Measurements from ENCODE around the gene CTTN. TPM values are rescaled to one million over a fixed set of nuclear protein-coding genes. Genes with fewer than 3 reads are reported as not detected.

CTTN gene
- total RNA-seq, 4 donors from 2014 or later: 179 to 458 (median 200) TPM

DNA sequence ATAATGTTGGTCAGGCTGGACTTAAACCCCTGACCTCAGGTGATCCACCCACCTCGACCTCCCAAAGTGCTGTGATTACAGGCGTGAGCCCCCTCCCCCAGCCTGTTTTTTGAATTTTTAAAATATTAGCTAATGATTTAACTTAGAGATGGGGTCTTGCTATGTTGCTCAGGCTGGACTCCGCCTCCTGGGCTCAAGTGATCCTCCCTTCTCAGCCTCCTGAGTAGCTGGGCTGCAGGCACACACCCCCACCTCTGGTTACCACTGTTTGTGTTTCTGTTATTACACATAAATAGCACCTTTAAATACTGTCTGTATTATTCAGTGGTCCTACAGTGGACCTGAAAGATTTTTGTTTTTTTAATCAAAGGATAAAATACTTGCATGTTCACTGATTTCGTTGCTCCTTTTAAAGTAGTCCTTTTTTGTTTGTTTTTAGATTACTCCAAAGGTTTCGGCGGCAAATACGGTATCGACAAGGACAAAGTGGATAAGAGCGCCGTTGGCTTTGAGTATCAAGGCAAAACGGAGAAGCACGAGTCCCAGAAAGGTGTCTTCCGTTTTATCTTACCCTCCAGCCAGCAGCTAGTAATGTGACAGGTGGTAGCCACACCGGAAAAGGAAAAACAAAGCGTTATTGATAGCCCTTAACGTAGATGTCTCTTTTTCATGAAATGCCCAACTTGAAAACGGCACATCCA lies 21.1 kb downstream of the CTTN start:
- Histone ChIP-seq H3K4me3 (no peak overlapping the region), H3K4me1 (peaks cover 6% of the 10 kb centered on the region), H3K27ac (no peak overlapping the region), H3K27me3 (no peaks in the 10 kb centered on the region), H3K9me3 (no peaks in the 10 kb centered on the region), H3K36me3 (peaks cover 100% of the 10 kb centered on the region)
- TF ChIP-seq, protein P1, sequence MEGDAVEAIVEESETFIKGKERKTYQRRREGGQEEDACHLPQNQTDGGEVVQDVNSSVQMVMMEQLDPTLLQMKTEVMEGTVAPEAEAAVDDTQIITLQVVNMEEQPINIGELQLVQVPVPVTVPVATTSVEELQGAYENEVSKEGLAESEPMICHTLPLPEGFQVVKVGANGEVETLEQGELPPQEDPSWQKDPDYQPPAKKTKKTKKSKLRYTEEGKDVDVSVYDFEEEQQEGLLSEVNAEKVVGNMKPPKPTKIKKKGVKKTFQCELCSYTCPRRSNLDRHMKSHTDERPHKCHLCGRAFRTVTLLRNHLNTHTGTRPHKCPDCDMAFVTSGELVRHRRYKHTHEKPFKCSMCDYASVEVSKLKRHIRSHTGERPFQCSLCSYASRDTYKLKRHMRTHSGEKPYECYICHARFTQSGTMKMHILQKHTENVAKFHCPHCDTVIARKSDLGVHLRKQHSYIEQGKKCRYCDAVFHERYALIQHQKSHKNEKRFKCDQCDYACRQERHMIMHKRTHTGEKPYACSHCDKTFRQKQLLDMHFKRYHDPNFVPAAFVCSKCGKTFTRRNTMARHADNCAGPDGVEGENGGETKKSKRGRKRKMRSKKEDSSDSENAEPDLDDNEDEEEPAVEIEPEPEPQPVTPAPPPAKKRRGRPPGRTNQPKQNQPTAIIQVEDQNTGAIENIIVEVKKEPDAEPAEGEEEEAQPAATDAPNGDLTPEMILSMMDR (IDR thresholded peaks at IDR 0.05): no peak
- no peak for TF ChIP-seq POLR2AphosphoS5 (IDR thresholded peaks at IDR 0.05)
- no peak for TF ChIP-seq POLR2A (IDR thresholded peaks at IDR 0.05)
- TF ChIP-seq EP300 (IDR thresholded peaks at IDR 0.05): no peak
- WGBS: 95% methylated on average over 17 of the region's 17 CpGs
- no peak for DNase-seq (ENCODE audit: low spot score in 2 of 2)

DNA sequence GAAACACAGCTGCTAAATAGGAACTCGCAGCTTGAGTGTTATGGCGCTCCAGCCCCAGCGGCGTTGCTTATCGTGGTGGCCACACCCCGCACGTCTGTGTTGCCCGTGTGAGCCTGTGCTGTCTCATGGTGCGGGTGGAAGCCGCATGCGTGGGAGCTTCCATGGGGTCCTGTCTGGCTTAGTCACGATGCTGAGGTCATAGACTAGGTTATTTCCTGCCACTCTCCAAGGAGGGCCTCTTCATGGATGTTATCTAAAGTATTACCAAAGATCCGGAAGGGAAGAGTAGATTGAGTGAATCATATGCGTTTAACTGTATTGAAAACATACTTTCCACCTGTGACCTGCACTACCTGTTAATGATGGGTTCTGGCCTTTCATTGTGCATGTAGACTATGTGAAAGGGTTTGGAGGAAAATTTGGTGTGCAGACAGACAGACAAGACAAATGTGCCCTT lies 21.7 kb downstream of the CTTN start:
- H3K4me1 ChIP-seq: peaks cover 5% of the 10 kb centered on the region
- 91% methylated on average over 14 of the region's 14 CpGs for WGBS
- no peaks in the 10 kb centered on the region for H3K27me3 ChIP-seq
- H3K27ac ChIP-seq: no peak overlapping the region
- DNase-seq (ENCODE audit: low spot score in 2 of 2): no peak
- TF ChIP-seq POLR2A (IDR thresholded peaks at IDR 0.05): no peak
- peaks cover 100% of the 10 kb centered on the region for H3K36me3 ChIP-seq
- H3K4me3 ChIP-seq: no peak overlapping the region
- H3K9me3 ChIP-seq: no peaks in the 10 kb centered on the region

DNA sequence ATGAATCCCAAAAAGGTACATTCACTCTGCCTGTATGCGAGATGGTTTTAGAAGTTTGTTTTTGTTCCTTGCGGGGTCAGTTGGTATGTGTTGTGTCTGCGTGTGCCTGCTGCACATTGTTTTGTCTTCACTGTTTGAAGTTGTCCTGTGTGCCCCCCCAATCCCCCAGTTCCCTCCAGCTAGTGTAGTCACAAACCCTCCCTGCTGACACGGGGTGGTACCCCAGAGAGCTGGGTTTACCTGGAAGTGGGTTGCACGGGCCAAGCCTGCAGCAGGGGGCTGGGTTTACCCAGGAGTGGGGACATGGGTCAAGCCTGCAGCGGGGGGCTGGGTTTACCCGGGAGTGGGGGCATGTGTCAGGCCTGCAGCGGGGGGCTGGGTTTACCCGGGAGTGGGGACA lies 22.2 kb downstream of the CTTN start:
- peaks cover 100% of the 10 kb centered on the region for H3K36me3 ChIP-seq
- no peak overlapping the region for H3K4me3 ChIP-seq
- H3K27ac ChIP-seq: no peak overlapping the region
- peaks cover under 1% of the 10 kb centered on the region for H3K4me1 ChIP-seq
- TF ChIP-seq POLR2AphosphoS5 (IDR thresholded peaks at IDR 0.05): no peak
- no peak for TF ChIP-seq EP300 (IDR thresholded peaks at IDR 0.05)
- TF ChIP-seq POLR2A (IDR thresholded peaks at IDR 0.05): no peak
- TF ChIP-seq, protein P1 (IDR thresholded peaks at IDR 0.05): no peak
- H3K27me3 ChIP-seq: no peaks in the 10 kb centered on the region
- no peaks in the 10 kb centered on the region for H3K9me3 ChIP-seq
- no peak for DNase-seq (ENCODE audit: low spot score in 2 of 2)
- WGBS: 100% methylated on average over 7 of the region's 9 CpGs

DNA sequence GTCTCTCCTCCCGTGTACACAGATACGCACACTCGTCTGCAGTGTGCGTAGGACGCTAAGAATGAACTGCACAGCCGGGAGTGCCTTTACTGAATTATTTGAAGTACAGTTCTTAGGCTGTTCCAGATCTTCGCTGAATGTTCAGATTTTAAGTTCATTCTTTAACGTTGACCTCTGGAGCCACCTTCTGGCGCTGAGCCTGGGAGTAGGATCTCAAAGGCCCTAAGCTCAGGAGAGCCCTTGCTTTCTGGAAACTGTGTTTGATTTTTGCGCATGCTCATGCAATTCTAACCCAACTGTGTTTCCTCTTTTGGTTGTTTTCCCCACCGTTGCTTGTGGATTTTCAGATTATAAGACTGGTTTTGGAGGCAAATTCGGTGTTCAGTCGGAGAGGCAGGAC lies 22.8 kb downstream of the CTTN start:
- H3K27ac ChIP-seq: no peak overlapping the region
- H3K9me3 ChIP-seq: no peaks in the 10 kb centered on the region
- peaks cover 100% of the 10 kb centered on the region for H3K36me3 ChIP-seq
- no peak for DNase-seq (ENCODE audit: low spot score in 2 of 2)
- no peaks in the 10 kb centered on the region for H3K27me3 ChIP-seq
- TF ChIP-seq POLR2AphosphoS5 (IDR thresholded peaks at IDR 0.05) (no peak), EP300 (IDR thresholded peaks at IDR 0.05) (no peak), POLR2A (IDR thresholded peaks at IDR 0.05) (no peak)
- TF ChIP-seq, protein P1 (IDR thresholded peaks at IDR 0.05): no peak
- WGBS: 89% methylated on average over 13 of the region's 13 CpGs
- H3K4me3 ChIP-seq: no peak overlapping the region
- no peaks in the 10 kb centered on the region for H3K4me1 ChIP-seq

DNA sequence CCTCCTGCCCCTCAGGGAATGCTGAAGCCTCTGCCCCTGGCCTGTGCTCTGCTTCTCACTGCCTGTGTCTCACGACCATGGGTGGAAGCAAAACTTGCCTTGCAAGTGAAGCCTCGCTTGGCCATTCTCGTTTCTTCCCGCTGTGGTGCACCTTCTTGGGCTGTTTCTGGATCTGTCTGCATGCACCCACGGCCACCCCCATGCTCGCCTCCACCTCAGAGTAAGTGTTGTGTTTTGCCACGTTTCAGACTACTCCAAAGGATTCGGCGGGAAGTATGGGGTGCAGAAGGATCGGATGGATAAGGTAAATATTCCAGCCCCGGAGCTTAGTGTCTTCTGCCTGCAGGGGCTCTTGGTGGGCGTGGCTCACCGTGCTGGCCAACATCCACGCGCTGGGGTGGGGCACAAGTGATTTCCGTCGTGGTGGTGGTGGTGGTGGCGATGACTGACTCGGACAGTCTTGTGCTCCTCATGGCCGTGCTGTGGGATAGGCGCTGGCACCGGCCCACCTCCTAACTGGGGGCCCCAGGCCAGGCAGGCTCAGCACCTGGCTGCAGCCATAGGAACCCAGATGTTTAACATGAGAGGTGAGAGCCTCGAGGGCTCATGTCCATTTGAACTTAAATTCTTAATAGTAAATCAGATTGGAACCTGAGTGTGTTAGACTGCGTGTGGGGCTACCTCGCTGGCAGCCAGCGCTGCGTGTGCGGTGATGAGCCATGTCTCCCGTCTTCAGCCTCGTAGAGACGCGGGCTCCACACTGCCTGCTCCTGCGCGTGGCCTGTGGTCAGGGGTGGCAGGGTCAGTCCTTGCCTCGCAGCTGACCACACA lies 24.6 kb downstream of the CTTN start:
- 84% methylated on average over 30 of the region's 35 CpGs for WGBS
- H3K27ac ChIP-seq: no peak overlapping the region
- no peak overlapping the region for H3K4me3 ChIP-seq
- no peaks in the 10 kb centered on the region for H3K9me3 ChIP-seq
- DNase-seq (ENCODE audit: low spot score in 2 of 2): no peak
- peaks cover 100% of the 10 kb centered on the region for H3K36me3 ChIP-seq
- H3K4me1 ChIP-seq: no peaks in the 10 kb centered on the region
- H3K27me3 ChIP-seq: no peaks in the 10 kb centered on the region
- TF ChIP-seq EP300 (IDR thresholded peaks at IDR 0.05): no peak
- TF ChIP-seq, protein P1 (IDR thresholded peaks at IDR 0.05): no peak
- no peak for TF ChIP-seq POLR2AphosphoS5 (IDR thresholded peaks at IDR 0.05)
- TF ChIP-seq POLR2A (IDR thresholded peaks at IDR 0.05): no peak

All from suprapubic skin (tissue), 4 donors.